Fibroblast of villous mesenchyme (primary cell): Measurements from ENCODE around the gene PNPO. TPM values are rescaled to one million over a fixed set of nuclear protein-coding genes. Genes with fewer than 3 reads are reported as not detected.

Experiments used
- DNase-seq: peaks from one replicate; pipeline ENCODE4 v3.0.0-alpha.2; 2010; ENCODE audit warnings: low read depth
- H3K4me3 ChIP-seq: 2 replicates; pipeline ENCODE4 v1.5.1; 2011; ENCODE audit warnings: low read depth, mild to moderate bottlenecking, low read length
- total RNA-seq: library from RNA; depleted of rRNA; stranded (reverse); fragments of >200 nt; gene quantifications from 2 replicates; pipeline ENCODE4 v1.2.3, GENCODE V29; 2012
- TF ChIP-seq, protein P1 (sequence below): IDR thresholded peaks from 2 replicates; pipeline ENCODE4 v1.5.1; 2012; ENCODE audit warnings: low read depth, mild to moderate bottlenecking, low read length; ENCODE audit not compliant: insufficient read depth

PNPO gene
- total RNA-seq = 20.0 and 49.2 TPM in 2 replicates

DNA sequence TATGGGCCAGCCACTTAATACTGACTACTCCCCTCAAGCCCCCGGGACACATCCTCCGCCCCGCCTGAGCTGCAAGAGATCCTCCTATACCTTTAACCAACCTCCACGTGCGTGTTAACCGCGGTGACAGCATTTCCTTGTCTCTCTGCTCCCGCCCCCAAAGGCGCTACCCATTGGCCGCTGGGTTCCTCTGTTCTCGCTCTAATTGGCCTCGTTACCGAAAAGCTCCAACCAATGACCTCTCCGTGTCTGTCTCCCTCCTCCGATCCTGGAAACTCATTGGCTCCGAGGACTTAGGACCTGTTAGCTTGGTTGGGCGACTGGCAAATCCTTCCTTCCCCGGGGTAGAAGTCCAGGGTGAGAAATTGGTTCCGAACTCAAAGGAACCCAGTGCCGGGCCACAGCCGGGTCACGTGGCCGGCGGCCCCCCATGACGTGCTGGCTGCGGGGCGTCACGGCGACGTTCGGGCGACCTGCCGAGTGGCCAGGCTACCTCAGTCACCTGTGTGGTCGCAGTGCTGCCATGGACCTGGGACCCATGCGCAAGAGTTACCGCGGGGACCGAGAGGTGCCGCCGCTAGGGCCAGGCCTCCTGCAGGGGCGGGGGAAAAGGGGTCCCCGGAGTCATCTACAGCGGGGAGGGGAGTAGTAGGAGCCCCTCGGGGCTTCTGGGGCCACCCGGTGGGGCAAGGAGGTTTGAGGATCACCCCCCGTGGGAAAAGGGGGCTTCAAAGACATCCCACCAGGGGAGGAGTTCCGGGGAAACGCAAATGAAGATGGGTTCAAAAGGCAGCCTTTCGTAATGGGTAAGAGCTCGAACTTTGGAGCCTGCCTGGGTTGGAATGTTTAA, at the start of gene PNPO:
Gene PNPO, plus strand, starts transcription at position 326 of the 850 bp plus-strand sequence. Its CDS starts 105 bp downstream, at position 431.
- peak; percentile 96 for DNase-seq
- TF ChIP-seq, protein P1, sequence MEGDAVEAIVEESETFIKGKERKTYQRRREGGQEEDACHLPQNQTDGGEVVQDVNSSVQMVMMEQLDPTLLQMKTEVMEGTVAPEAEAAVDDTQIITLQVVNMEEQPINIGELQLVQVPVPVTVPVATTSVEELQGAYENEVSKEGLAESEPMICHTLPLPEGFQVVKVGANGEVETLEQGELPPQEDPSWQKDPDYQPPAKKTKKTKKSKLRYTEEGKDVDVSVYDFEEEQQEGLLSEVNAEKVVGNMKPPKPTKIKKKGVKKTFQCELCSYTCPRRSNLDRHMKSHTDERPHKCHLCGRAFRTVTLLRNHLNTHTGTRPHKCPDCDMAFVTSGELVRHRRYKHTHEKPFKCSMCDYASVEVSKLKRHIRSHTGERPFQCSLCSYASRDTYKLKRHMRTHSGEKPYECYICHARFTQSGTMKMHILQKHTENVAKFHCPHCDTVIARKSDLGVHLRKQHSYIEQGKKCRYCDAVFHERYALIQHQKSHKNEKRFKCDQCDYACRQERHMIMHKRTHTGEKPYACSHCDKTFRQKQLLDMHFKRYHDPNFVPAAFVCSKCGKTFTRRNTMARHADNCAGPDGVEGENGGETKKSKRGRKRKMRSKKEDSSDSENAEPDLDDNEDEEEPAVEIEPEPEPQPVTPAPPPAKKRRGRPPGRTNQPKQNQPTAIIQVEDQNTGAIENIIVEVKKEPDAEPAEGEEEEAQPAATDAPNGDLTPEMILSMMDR = no peak
- peak within 1 kb of the TSS; percentile 82 for H3K4me3 ChIP-seq

DNA sequence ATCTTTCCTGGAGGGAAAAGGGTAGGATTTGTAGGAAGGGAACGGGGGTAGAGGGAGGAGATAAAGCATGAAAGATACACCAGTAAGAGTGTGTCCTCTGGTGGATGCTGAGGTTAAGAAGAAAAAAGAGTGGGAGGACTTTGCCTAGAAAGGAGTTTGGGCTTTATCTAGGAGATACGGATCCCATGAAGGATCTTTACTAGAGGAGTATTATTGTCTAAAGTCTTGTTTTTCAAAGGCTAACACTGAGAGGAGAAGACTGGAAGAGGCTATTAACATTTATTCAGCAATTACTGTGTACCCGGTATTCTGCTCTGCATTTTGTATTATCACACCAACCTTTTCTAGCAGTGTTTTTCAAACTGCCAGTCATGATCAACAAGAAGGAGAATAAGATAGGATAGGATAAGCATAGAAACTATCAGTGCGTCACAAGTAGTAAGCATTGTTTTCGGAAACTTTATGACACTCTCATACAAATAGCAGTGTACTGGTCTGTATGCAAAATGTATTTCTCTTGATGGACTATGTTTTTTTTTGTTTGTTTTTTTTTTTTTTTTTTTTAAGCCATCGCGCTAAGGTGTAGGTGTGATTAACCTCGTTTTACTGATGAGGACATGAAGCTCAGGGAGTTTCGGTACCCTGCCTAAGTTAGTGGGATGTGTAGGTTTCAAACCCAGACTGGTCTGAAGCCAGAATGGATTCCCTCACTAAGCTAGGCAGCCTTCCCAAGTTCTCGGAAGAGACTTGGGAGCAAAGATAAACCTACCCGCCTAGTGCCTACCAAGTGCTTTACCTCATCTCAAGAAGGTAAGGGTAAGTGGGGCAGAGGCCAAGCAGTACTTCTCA, 46.6 kb upstream of the PNPO start:
- DNase-seq = no peak
- TF ChIP-seq, protein P1 = no peak
- peak overlapping the region; percentile 77 for H3K4me3 ChIP-seq

DNA sequence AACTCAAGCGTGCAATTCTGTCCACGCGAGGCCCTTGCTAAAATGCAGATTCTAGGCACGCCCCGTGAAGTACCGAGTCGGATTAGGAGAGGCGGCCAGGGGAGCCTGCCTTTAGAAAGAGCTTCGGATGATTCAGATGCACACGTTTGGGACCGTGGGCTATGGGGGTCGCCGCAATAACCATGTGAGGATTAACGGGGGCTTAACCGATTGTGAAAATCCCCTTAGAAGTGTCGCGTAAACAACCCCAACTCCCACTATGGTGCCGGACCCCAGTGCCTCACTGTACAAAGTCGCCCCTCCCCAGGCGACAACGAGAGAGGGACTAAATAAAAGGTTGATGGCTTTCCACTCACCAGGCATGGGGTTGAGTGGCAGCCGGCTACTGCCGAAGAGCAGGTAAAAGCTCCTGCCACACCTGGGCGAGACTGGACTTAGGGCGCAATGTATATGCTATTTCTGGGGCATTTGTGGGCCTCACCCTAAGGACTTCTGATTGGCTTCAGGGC, 46.0 kb upstream of the PNPO start:
- TF ChIP-seq, protein P1 = no peak
- H3K4me3 ChIP-seq = peak overlapping the region; percentile 77
- DNase-seq = no peak

DNA sequence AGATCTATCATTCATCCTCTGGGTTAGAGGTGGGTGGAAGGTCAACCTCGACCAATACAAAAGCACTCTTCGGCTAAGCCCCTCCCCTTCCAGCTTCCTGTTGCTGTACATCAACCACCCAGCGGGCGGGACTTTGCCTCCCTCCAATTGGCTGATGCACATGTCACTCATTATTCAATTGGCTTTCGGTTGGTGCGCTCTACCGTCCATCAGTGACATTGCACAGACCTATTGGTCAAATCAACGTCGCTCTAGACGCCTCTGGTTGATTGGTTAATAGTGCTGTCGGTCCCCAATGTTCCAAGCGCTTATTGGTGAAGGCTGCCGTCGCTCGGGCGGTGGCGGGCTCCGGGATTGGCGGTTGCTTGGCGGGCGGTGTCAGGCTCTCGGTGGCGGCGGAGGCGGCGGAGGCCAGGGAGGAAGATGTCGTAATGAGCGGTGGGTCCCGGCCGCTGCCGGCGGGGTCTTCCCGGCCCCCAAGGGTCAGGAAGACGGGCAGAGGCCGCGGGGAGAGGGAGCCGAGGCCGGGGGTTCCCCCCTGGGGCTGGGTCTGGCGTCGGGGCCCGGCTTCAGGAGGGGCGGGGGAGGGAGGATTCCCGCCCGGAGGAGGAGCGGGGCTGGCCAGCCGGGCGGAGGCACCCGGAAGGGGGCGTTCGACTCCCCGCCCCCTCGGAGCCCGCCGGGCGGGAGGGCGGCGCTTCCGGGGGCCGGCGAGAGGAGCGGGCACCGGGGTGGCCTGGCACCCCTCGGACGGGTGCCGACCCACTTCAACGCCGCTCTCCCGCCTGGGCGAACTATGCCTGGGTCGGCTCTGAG, 45.3 kb upstream of the PNPO start, which contains the start of gene SP2:
Gene SP2, plus strand, starts transcription at position 381 of the 816 bp plus-strand sequence. Its CDS starts 51 bp downstream, at position 432.
- TF ChIP-seq, protein P1 = peak; percentile 6
- peak; percentile 100 for DNase-seq
- H3K4me3 ChIP-seq = peak within 1 kb of the TSS; percentile 95

DNA sequence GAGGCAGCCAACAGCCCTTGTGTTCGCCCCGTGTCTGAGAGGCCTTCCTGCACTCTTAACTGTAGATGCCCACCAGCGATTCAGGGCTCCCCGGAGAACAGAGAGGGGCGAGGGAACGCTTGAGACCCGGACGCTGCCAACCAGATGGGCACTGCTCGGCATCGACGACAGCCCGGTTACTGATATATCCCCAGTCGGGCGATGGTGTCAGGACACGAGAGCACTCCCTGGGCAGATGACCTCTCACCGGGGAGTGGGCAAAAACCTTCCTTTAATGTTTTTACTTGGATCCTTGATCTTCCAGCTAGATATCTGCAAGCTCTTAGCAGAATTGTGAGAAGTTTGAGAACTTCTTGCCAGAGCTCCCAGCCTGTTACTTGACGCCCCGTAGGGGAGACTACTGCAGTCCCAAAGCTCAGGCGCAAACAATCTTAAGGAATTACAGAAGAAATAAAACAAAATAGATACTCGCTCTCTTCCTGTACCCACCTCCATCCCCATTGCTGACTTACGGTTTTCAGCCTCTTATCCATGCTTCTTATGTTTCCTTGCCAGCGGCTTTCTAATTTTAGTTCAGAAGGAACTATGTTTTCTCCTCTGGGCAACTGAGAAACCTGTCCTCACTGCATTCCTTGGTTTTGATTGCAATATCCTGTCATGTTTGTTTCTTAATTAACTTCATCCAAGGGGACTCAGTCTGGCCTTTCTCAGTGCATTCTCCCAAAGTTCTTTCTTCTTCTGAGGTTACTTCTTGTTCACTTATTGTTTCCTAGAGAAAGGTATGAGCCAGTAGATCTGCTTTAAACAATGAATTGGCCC, 44.5 kb upstream of the PNPO start:
- peak overlapping the region; percentile 95 for H3K4me3 ChIP-seq
- TF ChIP-seq, protein P1 = no peak
- peak; percentile 20 for DNase-seq

DNA sequence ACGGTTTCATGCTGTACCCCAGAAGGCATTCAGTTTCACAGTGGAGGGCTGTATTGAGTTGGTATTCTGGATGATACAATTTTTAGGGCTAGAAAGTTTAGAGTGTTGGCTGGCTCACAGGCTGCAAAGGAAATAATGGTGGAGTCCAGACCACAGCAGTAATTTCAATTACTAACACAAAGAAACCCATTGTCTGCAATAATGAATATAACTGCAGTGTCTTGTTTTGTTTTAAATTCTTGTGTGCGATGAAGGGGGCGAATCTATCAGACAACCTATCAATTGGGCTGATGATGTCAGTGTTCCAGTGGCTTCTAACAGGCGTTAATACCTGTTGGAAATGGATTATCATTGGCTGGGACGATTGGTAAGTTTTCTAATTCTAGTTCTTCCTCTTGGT, 43.8 kb upstream of the PNPO start:
- TF ChIP-seq, protein P1 = no peak
- peak overlapping the region; percentile 95 for H3K4me3 ChIP-seq
- DNase-seq = no peak
